HG02759 (cell line): ENCODE data around the gene PYCR2.
"Not testable (repeated sequence)": the region's sequence is repeated elsewhere in the genome, so short reads cannot be mapped to it uniquely, and the experiment has no call there.

Experiments used
- ATAC-seq: cut with Tn5 transposase; IDR thresholded peaks from one replicate; pipeline ENCODE4 v1.9.1; 2021; ENCODE audit warnings: mild to moderate bottlenecking, moderate library complexity; ENCODE audit not compliant: unreplicated experiment

The PYCR2 gene

DNA sequence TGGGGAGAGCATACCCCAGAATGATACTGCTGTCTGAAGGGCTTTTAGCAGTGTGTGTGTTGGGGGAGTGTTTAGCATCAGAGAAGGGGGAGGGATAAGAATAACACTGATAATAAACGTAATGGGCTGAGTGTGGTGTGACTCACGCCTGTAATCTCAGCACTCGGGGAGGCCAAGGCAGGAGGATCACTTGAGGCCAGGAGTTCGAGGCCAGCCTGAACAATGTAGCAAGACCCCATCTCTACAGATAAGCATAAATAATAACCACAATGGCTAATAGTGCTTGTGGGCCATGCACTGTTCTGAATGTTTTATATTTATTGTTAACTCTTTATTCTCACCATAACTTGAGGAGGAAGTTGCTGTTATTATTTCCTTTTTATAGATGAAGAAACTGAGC, 19.5 kb upstream of the PYCR2 start:
- ATAC-seq, result no peak

DNA sequence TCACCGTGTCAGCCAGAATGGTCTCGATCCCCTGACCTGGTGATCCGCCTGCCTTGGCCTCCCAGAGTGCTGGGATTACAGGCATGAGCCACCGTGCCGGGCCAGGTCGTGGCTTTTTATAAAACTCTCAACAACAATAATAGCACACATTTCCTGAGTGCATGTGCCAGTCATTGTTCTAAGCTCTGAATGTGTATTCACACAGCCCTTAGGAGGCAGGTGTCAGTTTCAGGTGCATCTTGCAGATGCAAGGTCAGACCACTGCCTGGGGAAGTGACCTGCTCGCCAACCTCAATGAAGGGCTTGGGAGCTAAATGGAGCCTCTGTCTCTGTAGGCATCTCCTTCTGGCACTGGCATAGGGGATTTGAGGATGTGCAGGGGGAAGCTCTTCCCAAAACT, 18.5 kb upstream of the PYCR2 start:
- peak; percentile 70 for ATAC-seq

DNA sequence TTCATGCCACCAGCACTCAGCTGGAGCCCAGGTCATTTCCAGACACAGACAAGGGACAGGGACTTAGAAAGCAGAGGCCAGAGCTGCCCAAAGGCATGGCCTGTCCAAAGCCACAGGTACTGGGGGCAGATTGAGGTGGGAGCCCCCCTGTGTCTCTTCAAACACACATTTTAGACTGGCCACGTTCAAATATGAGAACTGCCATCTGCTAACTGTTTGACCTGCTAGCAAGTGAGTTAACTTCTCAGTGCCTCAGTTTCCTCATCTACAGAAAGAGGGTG, 17.8 kb upstream of the PYCR2 start:
- no peak for ATAC-seq

DNA sequence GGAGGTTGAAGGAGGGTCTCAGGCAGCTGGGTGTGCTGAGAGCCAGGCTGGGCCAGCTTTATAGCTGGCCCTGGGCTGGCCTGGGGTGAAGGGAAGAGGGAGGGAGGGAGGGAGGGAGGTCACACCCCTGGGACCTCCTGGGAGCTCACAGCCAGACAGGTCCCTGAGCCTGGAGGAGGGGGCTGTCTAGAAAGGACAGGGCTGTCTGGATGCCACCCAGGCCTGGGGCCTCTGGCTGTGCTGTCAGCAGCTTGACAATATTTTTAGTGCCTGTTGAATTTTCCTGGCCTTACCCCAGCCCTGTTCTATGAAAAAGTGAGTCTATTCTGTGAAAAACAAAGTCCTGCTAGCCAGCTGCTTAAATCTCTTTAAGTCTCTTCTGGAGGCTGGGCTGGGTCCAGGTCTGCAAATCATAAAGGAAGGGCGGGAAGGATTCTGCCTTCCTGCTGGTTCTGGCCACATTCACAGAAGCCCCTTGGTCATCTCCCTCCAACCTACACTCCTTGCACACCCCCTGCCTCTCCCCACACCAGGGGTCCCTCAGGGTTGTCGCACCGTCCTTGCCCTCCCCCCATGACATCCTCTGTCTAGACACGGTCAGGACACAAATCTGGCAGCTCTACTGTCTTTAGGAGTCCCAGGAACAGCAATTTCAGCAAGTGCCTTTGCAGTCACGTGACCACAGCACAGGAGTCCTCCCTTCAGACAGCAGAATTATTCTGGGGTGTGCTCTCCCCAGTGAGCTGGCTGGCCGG, 17.3 kb upstream of the PYCR2 start, which contains the start of gene LEFTY2:
Gene LEFTY2, minus strand, starts transcription at position 34 of the 755 bp plus-strand sequence. CDS start 80 bp downstream, outside the sequence.
- ATAC-seq, result no peak

DNA sequence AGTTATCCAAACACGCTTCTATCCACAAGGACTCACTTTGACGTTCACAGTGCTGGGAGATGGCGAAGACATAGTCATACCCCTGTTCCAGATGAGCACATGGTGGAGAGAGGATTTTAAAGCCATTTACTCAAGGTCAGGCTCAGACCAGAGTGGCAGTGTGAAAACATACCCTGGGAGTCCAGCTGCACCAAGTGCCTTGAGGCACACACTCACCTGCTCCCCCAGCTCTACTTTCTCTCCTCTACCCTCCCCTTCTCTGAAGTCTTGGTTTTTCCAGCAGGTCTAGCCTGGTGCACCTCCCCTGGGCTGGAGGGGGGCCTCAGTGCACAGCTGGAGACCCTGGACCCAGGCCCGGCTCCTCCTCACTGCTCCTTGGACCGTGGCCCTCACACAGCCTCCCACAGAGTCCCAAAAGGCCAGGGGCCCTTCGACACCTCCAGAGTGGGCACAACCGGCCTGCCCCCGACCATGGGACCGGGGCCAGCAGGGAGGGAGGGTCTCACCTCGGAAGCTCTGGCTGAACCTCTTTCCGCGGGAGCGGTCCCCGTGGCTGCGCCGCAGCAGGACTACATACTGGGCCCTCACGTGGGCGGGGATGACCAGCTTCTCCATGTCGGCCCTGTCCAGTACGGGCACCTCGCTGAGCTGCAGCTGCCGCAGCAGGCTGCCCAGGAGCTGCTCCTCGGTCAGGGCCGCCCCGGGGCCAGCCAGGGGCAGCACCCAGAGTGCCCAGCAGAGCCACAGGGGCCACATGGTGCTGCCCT, 16.5 kb upstream of the PYCR2 start:
- no peak for ATAC-seq

DNA sequence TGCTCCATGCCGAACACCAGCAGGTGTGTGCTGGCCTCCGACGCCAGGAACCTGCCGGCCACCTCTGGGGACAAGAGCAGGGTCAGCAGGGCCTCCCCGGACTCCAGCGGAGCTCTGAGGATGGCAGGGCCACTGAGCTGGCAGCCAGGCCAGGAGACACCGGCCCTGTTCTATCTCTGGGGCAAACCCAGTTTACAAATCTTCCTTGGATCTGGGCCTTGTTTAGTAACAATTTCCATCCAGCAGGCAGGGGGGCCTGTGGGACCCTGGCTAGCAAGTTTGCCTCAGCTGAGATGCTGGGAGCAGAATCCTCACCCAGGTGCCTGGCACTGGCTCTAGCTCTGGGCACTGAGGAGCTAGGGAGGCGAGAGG, 15.9 kb upstream of the PYCR2 start:
- ATAC-seq, result not testable (repeated sequence)

DNA sequence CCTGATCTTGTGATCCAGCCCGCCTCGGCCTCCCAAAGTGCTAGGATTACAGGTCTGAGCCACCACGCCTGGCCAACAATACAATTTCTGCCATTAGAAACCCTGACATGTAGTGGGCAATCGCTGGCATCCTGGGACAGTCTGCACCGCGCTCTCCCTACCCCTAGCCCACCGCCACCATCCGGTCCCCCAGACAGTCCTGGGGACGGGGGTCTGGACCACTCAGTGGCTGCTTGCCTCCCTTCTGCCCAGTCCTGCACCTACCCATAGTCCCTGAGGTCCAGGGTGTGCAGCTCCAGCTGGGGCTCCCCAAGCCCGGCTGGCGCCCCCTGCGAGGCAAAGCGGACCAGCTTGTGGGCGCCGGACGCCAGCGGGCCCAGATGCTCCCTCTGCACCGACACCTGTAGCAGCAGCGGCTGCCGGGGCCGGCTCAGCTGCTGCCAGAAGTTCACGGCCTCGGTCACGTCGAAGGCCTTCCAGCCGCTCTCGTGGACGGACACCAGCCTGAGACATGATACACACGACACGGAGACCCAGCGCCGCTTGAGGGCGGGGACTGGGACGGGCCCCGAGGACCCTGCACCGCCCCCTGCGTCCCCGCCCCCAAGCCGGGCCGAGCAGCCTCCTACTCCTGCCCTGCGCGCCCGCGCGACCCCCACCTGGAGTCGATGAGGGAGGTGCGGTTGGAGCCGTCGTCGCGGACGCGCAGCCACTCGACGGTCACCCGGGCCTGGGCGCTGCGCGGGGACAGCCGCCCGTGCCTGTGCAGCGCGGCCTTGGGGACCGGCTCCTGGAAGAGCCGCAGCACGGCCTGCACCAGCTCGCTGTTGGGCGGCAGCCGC, 15.3 kb upstream of the PYCR2 start:
- not testable (repeated sequence) for ATAC-seq

DNA sequence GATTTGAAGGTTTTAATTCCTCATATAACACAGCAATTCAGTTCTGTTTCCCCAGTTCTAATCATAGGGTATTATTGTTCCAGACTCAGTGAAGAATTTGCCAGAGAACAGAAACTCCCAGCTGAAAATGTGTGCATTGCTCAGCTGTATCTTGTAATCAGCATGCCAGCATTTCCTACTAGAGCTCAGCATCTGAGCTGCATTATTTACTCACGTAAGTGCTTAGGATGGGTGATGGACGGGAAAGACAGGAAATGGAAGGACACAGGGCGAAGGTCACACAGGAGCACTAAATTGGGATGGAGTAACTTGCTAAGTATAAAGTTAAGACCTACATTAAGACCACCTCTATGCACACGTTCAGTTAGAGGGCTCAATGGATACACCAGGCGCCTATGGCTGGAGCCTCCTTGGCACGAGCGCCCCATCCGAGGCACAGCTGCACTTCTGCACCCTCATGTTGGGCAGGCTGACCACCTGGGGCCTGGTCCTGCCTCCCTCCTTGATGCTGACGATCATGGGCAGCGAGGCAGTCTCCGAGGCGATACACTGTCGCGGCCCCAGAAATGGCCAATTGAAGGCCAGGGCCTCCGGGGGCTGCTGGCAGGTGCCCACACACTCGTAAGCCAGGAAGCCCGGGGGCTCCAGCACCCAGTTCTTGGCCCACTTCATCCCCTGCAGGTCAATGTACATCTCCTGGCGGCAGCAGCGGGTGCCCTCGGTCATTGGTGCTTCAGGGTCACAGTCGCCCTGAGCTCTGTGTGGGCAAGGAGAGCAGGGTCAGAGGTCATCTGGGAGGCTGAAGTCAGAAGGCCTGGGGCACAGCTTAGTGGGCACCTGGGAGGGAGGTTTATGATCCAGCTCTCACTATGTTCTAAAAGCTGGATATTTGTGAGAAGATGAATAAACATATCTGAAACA, 13.3 kb upstream of the PYCR2 start:
- no peak for ATAC-seq

DNA sequence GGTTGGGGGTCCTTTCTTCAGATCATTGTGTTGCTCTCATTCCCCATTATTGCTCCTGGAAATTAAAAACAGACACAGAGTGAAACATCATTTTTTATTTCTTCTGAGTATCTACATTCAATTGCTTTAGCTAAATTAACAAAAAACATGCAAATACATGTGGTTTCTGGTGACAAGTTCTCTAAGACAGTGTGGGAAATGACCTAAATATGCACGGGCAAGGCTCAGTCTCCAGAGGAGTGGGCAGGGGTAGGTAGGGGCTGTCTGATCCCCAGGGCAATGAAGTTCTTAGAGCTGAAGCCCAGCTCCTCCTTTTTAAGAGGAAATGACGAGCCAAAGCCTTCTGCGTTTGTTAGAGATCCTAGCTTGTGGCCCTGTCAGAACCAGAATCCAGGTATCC, 12.5 kb upstream of the PYCR2 start:
- ATAC-seq, result no peak

DNA sequence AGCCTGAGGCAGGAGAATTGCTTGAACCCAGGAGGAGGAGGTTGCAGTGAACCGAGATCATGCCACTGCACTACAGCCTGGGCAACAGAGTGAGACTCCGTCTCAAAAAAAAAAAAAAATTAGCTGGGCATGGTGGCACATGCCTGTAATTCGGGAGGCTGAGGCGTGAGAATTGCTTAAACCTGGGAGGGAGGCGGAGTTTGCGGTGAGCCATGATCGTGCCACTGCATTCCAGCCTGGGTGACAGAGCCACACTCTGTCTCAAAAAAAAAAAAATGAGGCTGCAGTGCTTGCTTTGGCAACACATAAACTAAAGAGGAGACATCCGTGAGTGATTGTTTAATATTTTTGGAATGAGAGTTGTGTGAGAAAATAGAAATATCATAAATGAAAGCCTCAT, 12.0 kb upstream of the PYCR2 start:
- ATAC-seq, result not testable (repeated sequence)

DNA sequence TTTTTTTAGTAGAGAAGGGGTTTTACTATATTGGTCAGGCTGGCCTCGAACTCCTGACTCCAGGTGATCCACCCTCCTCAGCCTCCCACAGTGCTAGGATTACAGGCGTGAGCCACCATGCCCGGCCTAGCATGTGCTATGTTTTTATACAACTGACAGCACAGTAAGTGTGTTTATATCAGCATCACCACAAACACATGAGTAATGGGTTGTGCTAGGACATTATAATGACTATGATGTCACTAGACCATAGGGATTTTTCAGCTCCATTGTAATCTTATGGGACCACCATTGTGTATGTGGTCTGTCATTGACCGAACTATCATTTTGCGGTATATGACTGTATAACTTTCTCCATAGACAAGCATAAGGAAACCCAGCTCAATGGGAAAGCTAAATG, 10.7 kb upstream of the PYCR2 start:
- no peak for ATAC-seq

DNA sequence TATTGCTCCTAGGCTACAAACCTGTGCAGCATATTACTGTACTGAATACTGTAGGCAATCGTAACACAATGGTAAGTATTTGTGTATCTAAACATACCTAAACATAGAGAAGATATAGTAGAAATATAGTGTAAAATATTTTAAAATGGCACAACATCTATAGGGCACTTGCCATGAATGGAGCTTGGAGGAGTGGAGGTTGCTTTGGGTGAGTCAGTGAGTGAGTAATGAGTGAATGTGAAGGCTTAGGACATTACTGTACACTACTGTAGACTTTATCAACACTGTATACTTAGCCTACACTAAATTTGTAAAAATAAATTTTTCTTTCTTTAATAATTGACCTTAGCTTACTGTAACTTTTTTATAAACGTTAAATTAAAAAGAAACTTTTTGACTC, 9.0 kb upstream of the PYCR2 start:
- ATAC-seq, result no peak

DNA sequence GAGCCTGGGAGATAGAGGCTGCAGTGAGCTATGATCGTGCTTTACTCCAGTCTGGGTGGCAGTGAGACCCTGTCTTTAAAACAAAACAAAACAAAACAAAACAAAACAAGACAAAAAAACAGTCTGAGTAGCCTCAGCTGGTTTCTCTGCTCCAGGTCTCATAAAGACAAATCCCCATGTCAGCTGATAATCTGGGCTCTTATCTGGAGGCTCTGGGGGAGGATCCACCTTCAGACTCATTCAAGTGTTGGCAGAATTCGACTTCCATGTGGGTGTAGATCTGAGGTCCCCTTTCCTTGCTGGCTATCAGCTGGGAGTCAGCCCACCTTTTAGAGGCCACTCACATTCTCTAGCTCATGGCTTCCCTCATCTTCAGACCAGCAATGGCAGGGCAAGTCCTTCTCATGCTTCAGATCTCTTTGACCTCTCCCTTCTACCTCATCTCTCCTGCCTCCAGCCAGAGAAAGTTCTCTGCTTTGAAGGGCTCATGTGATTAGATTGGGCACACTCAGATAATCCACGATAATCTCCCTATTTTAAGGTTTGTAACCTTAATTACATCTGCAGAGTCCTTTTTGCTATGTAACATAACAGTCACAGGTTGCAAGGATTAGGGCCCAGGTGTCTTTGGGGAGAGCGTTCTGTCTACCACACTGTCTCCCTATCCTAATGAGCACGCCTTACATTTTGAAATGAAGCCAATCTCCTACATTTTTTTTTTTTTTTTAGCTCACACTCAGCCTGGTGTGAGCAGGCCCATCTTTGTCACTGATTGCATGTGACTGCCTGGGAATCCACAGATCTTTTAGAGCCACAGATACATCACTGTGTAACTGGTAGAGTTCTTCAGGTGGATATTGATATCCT, 7.5 kb upstream of the PYCR2 start:
- ATAC-seq, result no peak

DNA sequence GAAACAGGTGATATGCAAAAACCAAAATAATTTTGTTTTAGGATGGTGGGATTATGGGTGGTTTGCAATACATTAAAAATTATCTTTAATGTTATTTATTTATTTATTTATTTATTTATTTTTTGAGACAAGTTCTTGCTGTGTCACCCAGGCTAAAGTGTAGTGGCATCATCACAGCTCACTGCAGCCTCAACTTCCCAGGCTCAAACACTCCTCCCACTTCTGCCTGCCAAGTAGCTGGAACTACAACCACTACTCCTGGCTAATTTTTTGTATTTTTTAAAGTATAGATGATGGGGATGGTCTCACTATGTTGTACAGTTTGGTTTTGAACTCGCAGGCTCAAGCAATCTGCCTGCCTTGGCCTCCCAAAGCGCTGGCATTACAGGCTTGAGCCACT, 6.5 kb upstream of the PYCR2 start:
- no peak for ATAC-seq

DNA sequence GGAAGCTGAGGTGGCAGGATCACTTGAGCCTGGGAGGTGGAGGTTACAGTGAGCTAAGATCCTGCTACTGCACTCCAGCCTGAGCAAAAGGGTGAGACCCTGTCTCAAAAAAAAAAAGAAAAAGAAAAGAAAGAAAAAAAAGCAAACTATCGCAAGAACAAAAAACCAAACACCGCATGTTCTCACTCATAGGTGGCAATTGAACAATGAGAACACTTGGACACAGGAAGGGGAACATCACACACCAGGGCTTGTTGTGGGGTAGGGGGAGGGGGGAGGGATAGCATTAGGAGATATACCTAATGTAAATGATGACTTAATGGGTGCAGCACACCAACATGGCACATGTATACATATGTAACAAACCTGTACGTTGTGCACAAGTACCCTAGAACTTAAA, 5.4 kb upstream of the PYCR2 start:
- ATAC-seq, result not testable (repeated sequence)

DNA sequence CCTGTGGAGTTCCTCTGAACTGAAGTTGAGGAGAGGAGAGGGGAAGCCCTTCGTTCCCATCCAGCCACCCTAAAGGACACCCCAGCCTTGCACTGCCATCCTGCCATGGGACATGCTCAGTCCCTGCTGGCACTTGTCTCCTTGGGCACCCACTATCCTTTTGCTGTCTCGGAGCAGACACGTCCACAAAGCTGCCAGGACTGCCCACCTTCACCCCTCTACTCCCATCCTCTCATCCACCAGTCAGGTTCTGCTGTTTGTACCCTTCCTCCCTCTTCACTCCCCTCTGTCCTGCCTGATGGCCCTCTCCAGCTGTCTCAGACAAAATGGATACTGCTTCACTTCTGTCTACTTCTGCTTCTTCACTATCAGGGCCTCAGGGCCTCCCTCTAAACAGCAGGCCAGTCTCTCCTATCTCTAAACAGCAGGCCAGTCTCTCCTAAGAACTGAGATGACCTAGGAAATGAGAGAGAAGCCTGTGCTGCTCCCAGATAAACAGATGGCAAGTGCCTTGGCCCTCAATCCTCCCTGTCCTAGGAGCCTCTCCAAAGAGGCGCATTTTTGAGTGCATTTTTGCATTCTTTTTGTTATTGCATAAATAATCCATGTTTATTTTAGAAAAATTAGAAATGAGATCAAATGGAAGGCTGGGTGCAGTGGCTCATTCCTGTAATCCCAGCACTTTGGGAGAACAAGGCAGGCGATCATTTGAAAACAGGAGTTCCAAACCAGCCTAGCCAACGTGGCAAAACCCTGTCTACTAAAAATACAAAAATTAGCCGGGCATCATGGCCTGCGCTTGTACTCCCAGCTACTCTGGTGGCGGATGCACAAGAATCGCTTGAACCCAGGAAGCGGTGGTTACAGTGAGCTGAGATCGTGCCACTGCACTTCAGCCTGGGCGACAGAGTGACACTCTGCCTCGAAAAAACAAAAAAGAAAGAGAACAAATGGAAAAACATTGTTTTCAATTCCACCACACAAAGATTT, 4.4 kb upstream of the PYCR2 start:
- no peak for ATAC-seq

DNA sequence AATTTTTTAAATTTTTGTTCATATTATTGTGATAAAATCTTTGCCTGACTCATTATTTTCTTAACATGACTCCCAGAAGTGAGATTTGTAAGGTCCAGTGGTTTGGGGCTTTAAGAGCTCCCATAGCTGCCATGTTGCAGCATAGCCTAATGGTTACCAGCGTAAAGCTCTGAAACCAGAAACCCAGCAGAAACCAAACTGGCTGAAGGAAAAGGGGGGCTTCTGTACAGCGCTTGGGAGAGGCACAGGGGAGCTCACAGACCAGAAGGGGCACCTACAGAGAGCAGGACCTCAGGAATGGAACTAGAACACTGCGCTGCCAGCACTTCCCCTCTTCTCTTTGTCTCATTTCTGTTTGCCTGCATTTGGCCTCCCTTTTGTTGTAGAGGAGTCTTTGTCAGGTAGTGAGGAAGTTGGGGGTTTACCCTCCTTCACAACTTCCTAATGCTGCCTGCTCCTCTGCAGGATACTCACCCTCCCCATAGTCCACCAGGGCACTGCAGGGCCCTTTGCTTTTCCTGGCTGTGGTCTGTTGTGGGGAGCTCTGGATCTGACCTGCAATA, 2.6 kb upstream of the PYCR2 start:
- ATAC-seq, result no peak

DNA sequence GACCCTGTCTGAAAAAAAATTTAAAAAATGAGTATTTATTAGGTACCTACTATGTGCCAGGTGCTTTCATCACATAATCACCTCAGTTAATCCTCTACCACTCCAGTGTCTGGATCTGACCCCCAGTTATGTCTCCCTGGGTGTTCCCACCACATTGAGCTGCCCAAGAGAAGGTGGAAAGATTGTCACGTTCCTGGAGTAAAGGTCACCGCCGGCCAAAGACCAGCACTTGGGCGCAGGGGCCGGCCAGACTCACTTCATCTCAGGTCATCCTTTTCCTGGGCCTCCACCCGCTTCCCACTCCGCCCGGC, 714 bp downstream of the PYCR2 start:
- no peak for ATAC-seq
